Fibroblast of peridontal ligament (primary cell): ENCODE results near the gene NFIA.
"Not testable (repeated sequence)": the region's sequence is repeated elsewhere in the genome, so short reads cannot be mapped to it uniquely, and the experiment has no call there.

Source experiments
- DNase-seq: peaks from one replicate; pipeline ENCODE4 v3.0.0-alpha.2; 2010; ENCODE audit errors: extremely low read depth

The NFIA gene

DNA sequence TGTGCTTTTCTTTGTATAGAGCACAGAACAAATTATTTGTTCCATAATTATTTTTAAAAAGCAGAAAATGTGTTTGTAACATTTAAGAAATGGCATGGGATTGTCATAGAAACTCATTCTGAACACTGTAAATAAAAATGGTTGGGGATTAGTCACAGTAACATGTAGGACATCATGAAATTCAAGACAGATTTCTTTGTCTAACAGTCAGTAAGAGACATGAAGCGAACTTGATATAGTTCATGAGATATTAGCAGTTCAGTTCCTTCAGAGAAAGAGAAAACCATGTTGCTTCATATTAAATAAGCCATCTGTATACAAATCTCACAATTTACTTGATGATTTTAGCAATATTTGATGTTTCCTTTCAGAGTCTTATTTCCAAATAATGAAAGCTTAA is 19.7 kb downstream of the NFIA start:
- no peak for DNase-seq

GRCh38 chr1:61102621-61103020 is 20.3 kb downstream of the NFIA start:
- DNase-seq, result no peak

- DNase-seq, result no peak
Measured at GRCh38 chr1:61104220-61104671, 21.9 kb downstream of the NFIA start.

- no peak for DNase-seq
Measured at GRCh38 chr1:61107638-61108037, 25.3 kb downstream of the NFIA start.

- no peak for DNase-seq
Measured at GRCh38 chr1:61109158-61109557, 26.8 kb downstream of the NFIA start.

DNA sequence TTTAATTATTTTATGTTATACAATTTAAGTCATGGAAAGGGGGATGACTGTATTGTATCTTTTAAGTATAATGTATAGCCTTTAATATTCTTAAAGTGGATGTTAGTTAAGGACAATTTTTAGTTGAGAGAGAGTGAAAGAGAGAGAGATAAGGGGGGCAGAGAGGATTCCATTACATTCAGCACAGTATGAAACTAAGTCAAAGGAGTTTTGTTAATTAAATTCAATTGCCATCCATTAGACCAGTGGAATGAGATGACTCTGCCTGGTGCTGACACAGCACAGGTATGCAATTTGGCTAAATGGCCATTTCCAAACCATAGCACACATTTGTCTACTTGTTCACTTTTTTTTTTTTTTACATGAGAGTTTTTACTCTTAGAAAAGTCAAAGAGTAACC is 27.5 kb downstream of the NFIA start:
- DNase-seq, result no peak

GRCh38 chr1:61110554-61110953 is 28.2 kb downstream of the NFIA start:
- DNase-seq, result no peak

DNA sequence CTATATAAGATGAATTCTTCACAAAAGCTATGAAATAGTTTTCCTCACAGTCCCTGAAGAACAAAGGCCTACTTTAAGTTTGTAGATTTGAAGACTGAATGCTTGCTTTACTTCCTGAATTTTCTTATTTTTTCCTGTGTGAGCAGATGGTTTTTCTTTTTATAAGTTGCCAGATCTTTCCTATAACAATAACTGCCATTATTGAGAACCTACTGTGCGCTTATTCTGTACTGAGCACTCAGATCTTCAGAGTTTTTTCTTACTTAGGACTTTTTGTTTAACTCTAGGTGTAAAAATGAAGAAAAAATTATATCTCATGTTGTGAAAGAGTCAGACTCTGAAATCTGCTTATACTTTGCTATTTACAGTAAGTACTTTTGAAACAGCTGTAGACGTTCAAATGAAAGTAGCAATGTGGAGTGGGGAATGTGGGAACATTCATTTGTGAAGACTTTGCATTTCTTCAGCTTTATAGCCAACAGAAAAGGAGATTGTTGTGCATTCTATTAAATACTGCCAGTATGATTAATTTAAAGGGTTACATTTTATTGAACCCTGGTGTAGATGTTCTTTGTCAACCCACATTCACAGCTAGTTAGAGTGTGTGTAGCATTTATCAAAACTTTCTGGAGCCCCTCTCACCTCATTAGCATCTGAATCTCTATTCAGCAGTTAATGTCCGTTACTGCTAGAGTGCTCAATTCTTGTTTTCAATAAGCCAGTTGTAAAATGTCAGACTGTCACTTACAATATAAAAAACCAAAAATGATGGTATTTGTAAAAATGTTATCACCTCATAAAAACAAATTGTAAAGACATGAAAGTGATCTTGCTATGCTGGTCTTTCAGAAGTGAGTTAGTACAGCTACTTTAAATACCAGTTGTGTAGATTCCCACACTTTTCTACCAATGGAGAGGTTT is 29.0 kb downstream of the NFIA start:
- DNase-seq, result no peak

DNA sequence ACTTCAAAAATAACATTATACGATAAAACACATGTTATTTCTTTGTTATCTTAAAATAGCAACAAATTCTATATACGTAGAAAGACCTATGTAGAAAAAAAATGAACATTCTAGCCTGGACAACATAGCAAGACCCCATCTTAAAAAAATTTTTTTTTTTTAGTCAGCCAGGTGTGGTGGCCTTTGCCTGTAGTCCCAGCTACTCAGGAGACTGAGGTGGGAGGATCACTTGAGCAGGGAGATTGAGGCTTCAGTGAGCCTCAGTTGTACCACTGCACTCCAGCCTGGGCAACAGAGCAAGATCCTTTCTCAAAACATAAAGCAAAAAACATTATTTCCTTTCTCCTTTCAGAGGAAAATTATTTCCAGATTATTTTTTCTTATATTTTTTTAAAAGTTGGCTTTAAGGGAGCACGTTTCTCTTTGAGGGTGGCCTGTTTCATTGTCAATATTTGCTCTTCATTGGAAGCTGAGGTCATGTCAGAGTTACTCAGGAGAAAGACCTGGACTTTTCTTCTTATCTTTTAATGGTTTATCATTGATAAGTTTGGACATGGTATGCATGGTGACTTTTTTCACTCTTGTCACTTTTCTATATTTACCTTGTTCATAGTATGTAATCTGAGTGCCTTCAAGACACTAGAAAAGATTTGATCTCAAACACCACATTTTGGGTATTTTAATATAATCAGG is 32.0 kb downstream of the NFIA start:
- DNase-seq, result no peak

DNA sequence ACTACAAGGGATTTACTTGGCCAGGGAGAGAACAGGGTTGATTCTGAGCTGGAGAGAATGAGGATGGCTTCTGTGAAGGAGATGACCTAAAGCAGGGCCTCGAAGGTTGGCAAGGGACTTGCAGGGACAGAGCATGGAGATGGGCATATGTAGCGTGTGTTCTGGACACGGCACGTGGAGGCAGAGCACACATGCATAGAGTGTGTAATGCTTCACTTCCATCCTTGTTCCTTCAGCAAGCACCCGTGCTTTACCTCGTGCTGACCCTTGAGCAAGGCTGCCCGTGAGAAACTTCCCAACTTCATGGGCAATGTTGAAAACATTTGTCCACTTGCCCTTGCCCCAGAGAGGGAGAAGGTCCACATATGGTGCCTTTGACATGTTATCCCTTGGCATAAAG is 33.1 kb downstream of the NFIA start:
- no peak for DNase-seq

- no peak for DNase-seq
Measured at GRCh38 chr1:61116421-61116820, 34.1 kb downstream of the NFIA start.

GRCh38 chr1:61117283-61117682 is 34.9 kb downstream of the NFIA start:
- DNase-seq, result no peak

GRCh38 chr1:61119085-61119484 is 36.7 kb downstream of the NFIA start:
- no peak for DNase-seq

GRCh38 chr1:61120246-61120840 is 38.0 kb downstream of the NFIA start:
- DNase-seq, result no peak

DNA sequence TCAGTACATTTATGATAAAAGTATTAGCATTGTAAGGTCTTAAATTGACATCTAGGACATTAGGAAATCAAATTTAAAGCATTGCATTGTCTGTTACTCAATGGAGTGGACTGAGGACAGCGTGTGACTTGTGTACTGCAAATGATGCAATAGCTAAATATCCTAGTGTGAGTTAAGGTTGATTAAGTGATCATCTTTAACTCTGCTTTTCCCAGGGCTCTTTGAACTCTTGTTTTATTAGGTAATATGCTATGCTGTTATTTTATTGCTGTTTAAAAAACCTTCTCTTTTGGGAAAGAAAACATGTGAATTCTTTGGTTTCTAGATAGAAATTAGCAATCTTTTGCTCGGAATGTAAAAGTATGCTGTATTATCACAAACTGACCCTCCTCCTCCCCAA is 38.6 kb downstream of the NFIA start:
- no peak for DNase-seq

DNA sequence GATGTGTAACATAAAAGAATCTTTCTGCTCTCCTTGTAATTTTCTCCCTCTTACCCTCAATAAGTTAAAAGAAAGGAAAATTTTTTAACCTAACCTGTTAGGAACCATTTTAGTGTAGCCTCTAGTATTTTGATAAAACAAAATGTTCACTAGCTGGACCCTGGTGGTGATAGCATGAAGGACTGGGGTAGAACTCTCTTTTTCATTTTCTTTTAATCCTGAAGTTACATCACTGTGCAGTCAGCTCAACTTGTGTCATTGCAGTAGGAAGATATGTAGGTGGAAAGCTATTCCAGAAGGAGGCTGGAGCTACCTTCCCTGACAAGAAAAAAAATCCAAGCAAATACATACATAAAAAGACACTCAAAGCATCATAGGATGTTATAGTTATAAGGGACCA is 39.3 kb downstream of the NFIA start:
- DNase-seq, result no peak

DNA sequence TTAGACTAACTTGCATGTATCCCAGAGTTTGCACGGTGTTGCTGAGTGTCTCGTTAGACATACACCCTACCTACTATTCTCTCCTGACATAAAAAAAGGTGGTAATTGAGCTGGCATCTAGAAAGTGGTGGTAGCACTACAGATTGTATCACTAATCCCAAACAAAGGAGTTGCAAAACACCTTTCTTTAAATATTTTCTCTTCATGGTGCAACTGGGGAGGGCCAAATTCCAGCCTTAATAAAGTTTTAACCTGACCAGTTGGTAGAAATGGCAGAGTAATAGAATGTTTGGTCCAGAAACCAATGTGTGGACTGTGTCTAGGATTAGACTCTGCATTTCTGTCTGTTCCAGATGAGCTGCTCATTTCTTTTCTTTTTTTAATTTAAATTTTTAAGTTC is 40.0 kb downstream of the NFIA start:
- DNase-seq, result no peak

- DNase-seq, result no peak
Measured at GRCh38 chr1:61123326-61123725, 41.0 kb downstream of the NFIA start.

DNA sequence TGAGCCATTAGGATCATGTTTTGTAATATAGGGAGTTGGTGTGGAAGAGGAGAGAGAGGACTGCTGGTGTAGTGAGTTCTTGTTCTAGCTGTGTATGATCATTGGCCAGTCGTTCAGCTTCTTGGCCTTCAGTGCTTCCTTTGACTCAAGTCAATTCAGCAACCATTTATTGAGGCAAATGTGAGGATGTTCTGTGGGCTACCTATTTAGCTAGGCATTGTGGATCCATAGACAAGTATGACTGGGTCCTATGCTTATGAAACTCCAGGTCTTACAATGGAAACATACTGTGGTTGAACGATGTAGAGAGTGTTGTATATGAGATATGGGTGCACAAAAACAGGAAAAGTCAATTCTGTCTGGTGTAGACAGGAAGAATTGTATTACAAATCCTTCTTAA is 41.7 kb downstream of the NFIA start:
- no peak for DNase-seq

DNA sequence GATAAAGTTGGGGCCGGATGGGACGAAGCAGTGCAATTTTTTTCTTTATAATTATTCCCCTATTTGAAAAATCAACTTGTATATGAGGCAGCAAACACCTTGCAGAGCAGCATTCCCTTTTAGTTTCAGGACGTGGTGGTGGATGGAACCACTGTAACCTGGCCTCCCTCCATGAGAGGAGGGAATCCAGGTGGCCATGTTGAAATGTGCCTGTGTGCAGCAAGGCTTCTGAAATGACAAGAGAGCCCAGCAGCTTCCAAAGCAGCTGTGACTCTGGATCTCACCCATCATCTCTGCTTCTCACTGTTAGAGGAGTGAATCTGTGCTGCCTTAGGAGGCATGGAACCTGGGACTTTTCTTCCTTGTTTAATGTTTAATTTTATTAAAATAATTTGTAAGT is 42.3 kb downstream of the NFIA start:
- DNase-seq, result no peak

DNA sequence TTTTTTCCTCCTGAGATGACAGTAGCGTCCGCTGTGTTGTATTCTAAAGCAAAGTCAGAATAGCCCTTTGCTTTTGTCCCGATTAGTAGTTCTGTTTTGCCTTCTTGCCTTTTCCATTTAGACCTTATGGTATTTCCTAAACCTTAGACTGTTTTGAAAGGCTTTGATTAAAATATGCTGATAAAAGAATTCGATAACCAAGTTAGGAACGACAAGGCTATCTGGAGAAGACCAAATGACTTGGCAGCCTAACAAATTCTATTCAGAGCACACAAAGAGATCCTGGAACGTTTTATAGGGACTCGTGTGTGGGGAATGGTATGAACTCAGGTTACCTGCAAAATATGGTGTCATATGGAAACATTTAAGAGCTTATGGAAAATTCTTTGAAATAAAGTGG is 42.9 kb downstream of the NFIA start:
- DNase-seq, result no peak

DNA sequence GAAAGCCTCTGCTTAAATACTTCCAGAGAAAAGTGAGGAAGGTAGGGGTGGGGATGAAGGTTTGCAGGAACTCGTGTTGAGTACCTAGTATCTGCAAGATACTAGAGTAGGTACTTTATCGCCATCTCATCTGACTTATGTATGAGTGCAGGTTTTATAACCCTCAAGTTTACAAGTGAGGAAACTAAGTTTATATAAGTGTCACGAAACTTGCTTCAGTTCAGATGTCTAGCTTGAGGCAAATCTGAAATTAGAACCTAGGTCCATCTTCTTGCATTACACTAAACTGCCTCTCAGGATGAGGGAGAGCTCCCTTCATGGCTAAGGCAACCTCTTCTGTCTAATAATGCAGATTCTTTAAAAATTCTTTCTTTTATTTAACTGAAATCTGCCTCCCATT is 43.5 kb downstream of the NFIA start:
- DNase-seq, result no peak

GRCh38 chr1:61126843-61127242 is 44.5 kb downstream of the NFIA start:
- DNase-seq, result not testable (repeated sequence)
